Omental fat pad (tissue), 4 donors: ENCODE measurements around the gene ANKRD13A. TPM values are rescaled to one million over a fixed set of nuclear protein-coding genes. Genes with fewer than 3 reads are reported as not detected.

ENCODE experiments used
- ATAC-seq: fragments of 150-250 bp; one replicate; pipeline ENCODE4 v1.9.1; 2016; ENCODE audit warnings: mild to moderate bottlenecking, moderate library complexity; ENCODE audit not compliant: low FRiP score
- DNase-seq: peaks from one replicate; pipeline ENCODE4 v3.0.0-alpha.2; 2019; ENCODE audit warnings: low spot score
- CTCF ChIP-seq, 3 donors: fragments of 450-650 bp; IDR thresholded peaks; one replicate each; pipeline ENCODE4 v1.5.1; 2016 to 2017; ENCODE audit warnings: antibody characterized with exemption in 3 of 3, mild to moderate bottlenecking in 3 of 3, moderate library complexity in 2 of 3
- total RNA-seq, 4 donors: library from RNA; depleted of rRNA; stranded (reverse); fragments of >200 nt; gene quantifications; one replicate each; pipeline ENCODE4 v1.1.0, GENCODE V29; 2016

The ANKRD13A gene
- total RNA-seq, 4 donors from 2014 or later, result 33.6 to 93.3 (median 43.2) TPM

- DNase-seq (no peak), ATAC-seq (no peak)
- TF ChIP-seq CTCF (IDR thresholded peaks at IDR 0.05), result no peak
Observed at GRCh38 chr12:109958374-109958773, 40.9 kb upstream of the ANKRD13A start.

- ATAC-seq (no peak), DNase-seq (no peak)
- TF ChIP-seq CTCF (IDR thresholded peaks at IDR 0.05), result no peak
Observed at GRCh38 chr12:109959411-109960093, 39.7 kb upstream of the ANKRD13A start.

GRCh38 chr12:109961201-109961600, 38.0 kb upstream of the ANKRD13A start:
- ATAC-seq (no peak), DNase-seq (no peak)

GRCh38 chr12:109961612-109962011, 37.6 kb upstream of the ANKRD13A start:
- ATAC-seq, result no peak
- DNase-seq, result no peak
- TF ChIP-seq CTCF (IDR thresholded peaks at IDR 0.05), result no peak

More at GRCh38 chr12:109961201-109961600, 38.0 kb upstream of the ANKRD13A start:
- no peak for TF ChIP-seq CTCF (IDR thresholded peaks at IDR 0.05)

- DNase-seq, result no peak
- no peak for TF ChIP-seq CTCF (IDR thresholded peaks at IDR 0.05)
- no peak for ATAC-seq
Observed at GRCh38 chr12:109962398-109962797, 36.8 kb upstream of the ANKRD13A start.

- ATAC-seq, result no peak
- TF ChIP-seq CTCF (IDR thresholded peaks at IDR 0.05), result no peak
Observed at GRCh38 chr12:109963330-109963729, 35.9 kb upstream of the ANKRD13A start.

GRCh38 chr12:109963743-109964429, 35.3 kb upstream of the ANKRD13A start:
- DNase-seq (no peak), ATAC-seq (peak; percentile 94)
- TF ChIP-seq CTCF (IDR thresholded peaks at IDR 0.05), result no peak

More at GRCh38 chr12:109963330-109963729, 35.9 kb upstream of the ANKRD13A start:
- no peak for DNase-seq
